Activated T-cell treated with anti-CD3 and anti-CD28 coated beads, Interleukin-2, amount 50 U/mL, for 48 hours (primary cell): ENCODE data around the gene ITGA2.
A peak's percentile ranks its signal among the peaks of the same experiment; 100 is the strongest.

ENCODE experiments used
- DNase-seq, 2 experiments: peaks; one replicate each; pipeline ENCODE4 v3.0.0-alpha.2; 2020

ITGA2 gene

DNA sequence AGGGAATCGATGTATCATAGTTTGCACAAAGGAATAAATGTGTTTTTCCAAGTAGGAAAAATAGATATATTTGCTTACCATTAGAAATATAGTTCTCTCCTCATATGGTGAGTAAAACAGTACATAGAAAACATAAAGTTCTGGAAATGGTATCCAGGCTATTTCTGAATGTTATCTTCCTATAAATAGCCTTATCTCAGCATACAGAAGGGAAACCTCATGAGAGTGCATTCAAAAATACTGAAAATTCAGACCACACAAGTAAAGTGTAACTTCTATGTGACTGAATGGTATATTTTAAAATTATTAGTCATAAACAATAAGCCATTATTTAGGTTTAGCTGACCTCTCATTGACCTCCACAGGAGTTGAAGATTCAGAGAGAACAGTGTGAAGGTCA, 76.9 kb downstream of the ITGA2 start:
- DNase-seq: no peak

DNA sequence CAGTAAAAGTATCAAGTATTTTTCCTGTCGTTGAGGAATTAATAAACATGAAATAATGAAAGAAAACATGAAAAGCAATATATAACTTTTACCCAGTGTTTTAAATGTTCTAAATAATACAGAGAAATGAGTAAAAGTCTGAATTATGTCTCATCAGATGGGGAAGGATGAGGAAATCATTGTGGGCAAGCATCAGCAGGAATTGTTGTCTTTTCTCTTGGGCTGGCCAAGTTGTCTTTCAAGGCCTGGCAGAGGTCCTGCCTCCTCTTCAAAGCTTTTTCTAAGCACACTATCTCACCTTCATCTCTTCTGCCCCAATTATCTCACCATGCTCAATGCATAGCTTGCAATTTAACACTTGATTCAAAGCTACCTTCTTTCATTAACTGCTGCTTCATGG, 78.5 kb downstream of the ITGA2 start:
- DNase-seq: no peak

DNA sequence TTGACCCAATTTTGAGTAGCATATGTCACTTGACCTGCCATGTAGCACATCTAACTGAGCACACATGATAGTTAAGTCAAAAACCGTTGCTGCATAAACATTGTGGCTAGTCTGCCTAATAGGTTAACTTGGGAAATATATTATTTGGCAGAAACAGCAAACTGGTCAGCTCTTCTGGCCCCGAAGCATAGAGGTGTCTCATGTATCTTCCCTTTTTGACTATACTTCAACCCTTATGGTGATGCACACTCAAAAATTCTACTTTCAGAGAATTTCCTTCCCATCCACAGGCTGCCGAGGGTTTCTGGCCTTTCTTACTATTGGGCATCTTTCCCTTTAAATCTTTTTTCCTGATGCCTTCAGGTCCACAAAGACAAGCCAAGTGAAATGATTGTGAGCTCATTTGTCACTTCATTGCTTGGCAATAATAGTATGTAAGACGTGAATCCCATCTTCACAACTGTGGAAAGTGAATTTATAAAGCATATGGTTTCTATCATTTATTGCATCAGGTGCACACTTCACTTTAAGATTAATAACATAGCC, 79.2 kb downstream of the ITGA2 start:
- no peak for DNase-seq

DNA sequence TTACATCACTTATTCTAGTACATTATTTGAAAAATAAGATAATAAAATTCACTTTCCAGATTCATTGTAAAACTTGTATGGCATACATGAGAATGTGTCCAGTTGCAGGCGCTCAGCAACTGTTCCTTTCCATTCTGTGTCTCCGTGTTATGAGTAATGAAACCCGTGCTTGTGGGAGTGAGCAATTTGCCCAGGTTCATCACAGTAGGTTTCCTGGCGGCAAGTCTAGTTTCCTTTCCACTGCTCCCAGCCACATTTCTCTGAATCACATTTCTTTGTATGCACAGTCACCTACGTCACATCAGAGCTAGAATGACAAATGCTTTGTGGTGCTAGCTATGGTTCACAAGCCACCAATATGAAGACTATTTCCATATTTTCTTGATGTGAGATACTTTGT, 80.5 kb downstream of the ITGA2 start:
- DNase-seq: peak; percentile 59 to 75

DNA sequence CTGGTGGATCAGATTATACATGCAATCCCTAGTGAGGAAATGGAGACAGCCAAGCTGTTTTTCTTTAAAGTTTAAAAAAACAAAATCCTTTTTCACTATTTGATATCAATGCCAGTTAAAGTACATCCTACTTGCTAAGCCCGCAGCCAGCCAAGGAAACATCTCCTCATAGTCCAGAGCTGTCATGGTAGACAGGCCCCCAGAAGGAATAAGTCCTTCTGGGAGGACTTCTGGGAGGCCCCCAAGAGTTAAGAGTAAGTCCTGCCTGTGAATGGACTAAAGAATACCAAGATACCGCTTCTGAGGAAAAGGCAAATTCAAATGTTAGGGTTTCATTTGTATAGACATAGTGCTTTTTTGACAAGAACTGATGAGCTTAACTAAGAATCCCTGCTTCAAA, 82.1 kb downstream of the ITGA2 start:
- no peak for DNase-seq

DNA sequence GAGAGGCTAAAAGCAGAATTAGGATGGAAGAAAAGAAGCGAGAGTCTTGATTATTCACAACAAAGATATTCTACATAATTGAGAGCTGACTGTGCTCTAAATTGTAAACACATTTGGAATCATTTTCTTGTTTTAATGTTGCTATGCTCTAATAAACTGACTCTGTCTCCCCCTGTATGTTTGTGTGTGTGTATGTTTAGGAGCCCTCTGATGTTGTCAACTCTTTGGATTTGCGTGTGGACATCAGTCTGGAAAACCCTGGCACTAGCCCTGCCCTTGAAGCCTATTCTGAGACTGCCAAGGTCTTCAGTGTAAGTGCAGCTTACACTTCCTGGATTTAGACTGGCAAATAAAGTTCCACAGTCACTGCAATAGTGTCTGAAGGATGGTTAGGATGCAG, 82.6 kb downstream of the ITGA2 start:
- no peak for DNase-seq

DNA sequence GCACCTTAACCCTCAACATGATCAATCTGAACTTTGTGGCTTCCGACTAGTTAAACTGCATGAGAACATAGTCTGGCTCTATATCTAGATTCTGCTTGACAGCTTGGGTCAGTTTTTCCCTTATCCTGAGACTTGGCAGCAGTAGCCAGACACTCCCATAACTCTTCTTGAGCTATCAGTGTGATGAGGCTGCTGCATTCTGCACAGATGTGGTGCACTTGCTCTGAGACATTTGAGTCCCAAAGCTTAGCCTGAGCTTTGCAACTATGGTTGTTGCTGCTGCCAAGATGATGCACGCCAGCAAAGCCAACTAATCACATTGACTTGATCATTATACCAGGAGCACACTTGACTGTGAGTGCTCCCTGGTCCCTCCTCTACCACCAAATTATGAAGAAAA, 84.2 kb downstream of the ITGA2 start:
- DNase-seq: no peak

DNA sequence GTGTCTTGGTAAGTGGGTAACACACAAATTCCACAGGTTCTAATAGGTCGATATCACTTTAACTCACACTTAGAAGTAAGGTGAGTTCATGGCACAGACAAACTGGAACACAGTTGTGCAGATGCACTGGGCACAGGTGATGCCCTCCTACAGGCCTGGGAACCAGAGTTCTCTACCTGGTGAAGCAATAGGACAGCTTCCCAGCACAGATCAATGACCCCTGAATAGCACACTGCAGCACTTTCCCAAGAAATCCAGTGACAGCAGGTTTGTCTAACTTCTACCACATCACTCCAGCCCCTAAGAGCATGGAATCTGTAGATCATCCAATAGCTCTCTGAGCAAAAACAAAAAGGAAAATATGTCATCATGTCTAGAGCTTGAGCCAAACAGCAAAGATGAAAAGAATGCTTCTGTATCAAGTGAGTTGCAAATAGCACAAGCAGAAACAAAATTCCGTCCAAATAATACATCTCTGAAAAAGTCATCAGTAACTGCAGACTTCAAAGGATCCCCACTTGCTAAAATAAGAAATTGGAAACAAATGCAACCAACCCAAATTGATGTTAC, 86.9 kb downstream of the ITGA2 start:
- DNase-seq: no peak

DNA sequence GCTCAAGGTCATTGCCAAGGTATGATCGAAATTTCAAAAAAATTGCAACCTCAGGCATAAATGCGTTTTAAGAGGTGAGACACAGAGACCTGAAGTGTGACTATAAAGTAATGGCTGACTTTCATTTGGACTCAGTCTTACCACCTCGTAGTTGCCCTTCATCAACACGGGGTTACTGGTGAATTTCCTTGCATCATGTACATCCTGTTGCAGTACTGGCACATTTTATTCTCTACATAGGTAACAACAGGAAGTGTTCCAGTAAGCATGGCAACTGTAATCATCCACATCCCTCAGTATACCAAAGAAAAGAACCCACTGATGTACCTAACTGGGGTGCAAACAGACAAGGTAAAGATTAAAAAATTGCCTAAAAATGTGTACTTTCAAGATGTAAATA, 91.1 kb downstream of the ITGA2 start:
- DNase-seq: no peak

DNA sequence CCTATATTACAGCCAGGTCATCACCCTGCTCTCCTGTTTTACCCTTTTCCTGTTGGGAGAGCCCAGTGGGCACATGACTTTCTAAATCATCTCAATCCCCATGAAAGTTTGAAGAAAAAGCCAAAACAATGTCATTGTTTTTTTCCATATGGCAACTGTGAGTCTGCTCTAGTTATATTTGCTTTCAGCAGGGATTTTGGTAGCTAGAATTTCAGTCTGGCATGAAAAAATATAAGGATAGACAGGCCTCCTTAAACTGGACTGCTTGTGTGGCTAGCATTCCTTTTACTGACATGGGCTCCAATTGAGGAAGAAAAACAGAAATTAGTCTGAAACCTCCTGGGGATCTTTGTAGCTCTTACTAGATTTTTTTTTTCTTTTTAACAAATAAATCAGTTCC, 94.8 kb downstream of the ITGA2 start:
- no peak for DNase-seq

DNA sequence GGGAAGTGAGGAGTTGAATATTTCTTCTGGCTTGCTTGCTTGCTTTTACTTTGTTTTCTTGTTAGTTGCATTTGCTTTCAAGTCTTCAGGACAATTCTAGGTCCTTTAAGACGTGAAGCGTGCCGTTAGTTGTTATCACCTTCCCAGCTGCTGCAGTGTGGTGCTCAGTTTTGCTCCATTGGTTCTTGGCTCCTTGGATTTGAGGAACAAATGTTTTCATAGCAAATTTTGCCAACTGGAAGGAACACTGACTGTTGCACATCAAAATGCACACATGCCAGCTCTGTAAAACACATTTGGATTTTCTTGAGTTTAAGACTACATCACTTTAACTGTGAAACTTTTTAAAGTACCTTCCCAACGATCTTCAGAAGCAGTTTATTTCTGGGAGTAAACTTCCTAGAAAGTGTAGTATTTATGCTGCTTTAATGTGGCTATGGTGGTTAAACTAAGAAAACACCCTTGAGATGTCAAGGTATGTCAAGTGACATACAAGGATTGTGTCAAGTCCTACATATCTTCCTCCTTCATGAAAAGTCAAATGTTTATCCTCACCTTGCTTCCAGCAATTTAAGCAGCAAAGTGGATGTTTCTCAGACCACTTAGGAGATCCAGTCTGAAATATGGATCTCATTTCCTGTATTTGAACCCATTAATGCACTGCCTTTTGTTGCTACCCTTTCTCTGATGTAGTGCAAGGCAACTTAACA, 95.5 kb downstream of the ITGA2 start:
- no peak for DNase-seq

DNA sequence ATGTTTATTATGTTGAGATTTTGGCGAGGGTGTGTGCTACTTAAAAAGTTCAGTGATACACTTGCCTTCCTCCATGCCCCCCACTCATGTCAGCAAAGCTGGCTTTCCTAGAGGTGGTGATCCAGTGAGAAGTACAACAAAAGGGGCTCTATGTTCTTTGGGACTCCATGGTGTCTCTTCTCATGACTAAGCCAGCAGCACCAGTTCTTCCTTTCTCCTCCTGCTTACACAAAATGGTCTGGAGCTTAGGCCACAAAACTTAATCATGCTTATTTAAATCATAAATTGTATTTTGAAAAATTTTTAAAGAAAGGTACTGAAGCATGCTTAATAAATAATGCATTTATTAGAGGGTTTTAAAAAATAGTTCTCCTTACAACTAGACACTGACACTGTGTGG, 98.0 kb downstream of the ITGA2 start:
- no peak for DNase-seq

DNA sequence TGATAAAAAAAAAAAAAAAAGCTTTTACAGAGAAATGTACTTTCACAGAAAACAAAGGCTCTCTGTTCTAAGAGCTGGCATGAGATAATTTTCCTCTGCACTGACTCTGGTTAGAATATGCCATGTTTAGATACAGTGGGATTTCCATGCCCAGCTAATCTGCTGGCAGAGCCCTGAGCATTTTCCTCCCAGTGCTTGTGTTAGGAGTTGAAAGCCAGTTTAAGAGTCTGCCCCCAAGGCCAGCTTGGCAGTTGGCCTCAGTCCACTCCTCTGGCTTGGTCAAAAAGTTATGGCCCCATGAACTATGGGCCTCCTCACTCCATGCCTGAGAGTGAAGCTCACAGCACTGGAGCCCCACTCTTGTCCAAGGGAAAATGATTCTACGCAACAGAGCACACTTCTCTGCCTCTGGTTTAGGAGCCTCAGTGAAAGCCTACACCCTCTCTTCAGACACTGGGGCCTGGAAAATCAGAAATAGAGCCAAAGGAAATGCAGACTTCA, 98.5 kb downstream of the ITGA2 start:
- DNase-seq: no peak

DNA sequence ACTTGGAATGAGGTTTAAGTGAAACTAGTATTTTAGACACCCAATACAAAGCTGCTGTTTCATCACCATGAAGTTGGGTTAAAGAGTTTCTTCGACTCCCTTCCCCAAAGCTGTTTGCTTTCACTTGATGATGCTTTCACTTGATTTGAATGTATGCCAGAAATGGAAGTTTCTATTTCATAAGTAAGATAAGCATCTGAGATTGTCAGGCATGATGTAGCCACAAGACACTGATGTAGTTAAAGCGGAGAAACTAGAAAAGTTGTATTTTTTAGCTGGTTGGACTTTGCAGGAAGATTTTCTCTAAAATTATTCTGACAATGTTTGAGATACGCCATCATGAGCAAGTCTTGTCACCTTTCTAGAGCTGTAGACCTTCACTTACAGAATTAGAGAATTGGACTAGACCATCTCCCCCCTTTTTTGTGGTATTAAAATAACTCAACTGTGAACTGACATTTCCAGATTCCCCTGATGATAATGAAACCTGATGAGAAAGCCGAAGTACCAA, 100.4 kb downstream of the ITGA2 start:
- DNase-seq: no peak

DNA sequence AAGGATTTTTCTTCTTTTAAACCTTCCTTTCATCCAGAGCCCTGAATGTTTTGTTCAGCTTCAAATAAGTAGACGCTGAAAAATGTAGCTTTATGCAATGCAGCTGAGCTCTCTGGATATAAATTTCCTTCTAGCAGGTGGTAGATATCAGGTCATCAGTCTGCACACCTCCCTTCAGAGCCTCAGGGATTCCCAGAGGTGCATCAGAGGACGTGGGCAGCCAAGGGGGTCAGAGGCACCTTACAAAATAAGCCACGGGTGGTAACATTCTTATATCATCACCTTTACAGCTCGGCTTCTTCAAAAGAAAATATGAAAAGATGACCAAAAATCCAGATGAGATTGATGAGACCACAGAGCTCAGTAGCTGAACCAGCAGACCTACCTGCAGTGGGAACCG, 101.1 kb downstream of the ITGA2 start:
- no peak for DNase-seq

DNA sequence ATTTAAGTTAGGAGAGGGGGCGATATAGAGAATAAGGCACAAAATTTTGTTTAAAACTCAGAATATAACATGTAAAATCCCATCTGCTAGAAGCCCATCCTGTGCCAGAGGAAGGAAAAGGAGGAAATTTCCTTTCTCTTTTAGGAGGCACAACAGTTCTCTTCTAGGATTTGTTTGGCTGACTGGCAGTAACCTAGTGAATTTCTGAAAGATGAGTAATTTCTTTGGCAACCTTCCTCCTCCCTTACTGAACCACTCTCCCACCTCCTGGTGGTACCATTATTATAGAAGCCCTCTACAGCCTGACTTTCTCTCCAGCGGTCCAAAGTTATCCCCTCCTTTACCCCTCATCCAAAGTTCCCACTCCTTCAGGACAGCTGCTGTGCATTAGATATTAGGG, 102.1 kb downstream of the ITGA2 start:
- no peak for DNase-seq

DNA sequence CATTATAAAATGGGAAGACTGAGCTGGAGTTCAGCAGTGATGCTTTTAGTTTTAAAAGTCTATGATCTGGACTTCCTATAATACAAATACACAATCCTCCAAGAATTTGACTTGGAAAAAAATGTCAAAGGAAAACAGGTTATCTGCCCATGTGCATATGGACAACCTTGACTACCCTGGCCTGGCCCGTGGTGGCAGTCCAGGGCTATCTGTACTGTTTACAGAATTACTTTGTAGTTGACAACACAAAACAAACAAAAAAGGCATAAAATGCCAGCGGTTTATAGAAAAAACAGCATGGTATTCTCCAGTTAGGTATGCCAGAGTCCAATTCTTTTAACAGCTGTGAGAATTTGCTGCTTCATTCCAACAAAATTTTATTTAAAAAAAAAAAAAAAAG, 103.1 kb downstream of the ITGA2 start:
- no peak for DNase-seq

DNA sequence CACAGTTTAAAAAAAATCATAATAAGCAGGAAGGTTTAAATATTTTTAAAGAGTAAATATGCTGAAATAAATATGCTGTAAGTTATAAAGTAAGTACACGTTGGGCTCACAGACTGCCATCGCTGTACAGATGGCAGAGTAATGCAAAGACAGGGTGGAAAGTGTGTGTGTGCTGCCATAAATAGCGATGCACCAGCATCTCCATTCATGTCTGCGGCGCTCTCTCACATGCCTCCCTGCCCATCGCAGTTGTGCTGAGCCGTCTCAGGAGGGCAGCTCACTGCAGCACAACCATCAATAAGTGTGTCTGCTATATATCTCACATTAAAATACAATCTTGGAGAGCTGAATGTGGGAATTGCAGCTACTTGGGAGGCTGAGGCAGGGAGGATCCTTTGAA, 106.1 kb downstream of the ITGA2 start:
- DNase-seq: no peak

DNA sequence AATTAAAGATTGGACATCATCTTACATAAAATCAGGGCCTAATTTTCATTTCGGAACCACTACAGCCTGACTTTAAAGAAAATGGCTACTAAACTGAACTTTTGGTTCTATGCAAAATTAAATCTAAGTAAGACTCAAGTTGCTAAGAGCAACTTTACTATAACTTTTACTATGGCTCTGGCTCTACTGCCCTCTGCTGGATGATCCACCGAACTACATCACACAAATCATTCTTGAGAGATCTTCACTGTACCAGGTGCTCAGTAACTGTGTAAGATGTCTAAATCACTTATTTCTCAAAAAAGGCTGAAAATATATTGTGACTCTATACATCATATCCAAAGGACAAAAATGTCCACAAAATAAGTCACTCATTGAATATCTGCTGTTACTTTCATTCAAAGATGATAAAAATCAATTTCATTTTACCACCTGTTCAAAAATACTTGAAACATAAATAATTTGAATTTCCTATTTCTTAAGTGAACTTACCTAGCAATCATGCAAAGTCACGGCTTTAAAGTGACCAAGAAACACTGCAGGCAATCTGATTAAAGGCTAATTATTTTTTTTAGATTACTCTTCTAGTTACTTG, 106.9 kb downstream of the ITGA2 start:
- DNase-seq: peak; percentile 76 to 77

DNA sequence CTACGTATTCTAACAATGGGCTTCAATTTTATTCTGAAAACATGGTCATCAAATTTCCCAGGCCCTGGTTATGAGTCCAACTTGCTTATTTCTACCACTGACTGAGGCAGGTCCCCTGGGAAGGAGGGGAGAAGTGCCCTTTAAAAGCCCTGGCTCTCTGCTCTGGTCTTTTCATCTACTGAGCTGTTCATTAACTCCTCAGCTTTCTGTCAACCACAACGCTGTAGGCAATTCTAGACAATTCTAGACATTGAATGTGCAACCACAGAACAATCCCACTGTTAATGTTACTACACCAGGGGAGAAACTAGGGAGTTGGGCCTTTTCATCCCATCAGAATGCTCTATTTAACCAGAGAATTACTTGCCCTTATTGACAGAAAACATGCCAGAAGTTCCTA, 110.4 kb downstream of the ITGA2 start:
- DNase-seq: no peak

DNA sequence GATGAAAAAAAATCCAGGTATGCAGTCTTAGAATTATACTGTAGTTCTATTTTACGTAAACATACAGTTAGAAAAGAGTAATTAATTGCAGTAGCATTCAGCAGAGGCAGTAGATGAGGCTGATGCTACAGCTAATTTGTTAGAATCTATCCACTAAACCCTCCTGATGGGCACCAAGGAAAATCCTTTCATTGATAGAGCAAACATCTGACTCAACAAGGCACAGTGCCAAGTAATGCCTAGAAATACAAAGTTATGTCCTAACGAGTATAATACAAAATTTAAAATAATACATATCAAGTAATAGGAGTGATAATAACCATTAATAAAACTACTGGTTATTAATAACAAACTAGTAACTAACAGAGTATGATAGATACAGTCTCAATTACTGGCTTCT, 111.5 kb downstream of the ITGA2 start:
- no peak for DNase-seq

DNA sequence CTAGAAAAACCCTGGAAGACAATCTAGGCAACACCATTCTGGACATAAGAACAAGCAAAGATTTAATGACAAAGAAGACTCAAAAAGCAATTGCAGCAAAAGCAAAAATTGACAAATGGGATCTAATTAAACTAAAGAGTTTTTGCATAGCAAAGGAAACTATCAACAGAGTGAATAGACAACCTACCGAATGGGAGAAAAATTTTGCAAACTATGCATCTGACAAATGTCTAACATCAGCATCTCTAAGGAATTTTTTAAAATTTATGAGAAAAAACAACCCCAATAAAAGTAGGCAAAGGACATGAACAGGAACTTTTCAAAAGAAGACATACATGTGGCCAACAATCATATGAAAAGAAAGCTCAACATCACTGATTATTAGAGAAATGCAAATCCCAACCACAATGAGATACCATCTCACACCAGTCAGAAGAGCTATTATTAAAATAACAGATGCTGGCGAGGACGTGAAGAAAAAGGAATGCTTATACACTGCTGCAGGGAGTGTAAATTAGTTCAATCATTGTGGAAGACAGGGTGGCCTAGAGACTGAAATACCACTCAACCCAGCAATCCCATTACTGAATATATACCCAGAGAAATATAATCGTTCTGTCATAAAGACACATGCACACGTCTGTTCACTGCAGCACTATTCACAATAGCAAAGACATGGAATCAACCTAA, 116.6 kb downstream of the ITGA2 start:
- no peak for DNase-seq

DNA sequence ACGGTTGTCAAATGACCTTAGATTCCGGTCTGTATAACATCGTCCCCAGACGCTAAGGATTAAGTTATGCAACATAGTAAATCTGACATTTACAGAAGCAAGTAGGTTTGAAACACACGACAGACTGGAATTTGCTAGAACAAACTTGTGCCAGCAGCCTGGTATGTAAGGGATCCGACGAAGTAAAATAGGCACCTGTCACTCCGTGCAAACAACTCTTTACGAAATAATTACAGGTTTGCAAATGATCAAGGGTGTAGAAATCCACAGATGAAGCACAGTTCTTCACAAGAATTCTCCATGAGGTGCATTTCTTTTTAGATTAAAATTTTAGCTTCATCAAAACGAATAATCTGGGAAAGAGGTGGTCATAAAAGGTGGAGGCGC, 119.9 kb downstream of the ITGA2 start:
- peak in 1 of 2 experiments; percentile 21 for DNase-seq
